GM18517 (cell line): Measurements from ENCODE around the gene TBC1D25.

Experiments
- ATAC-seq: cut with Tn5 transposase; IDR thresholded peaks from one replicate; pipeline ENCODE4 v1.9.1; 2021; ENCODE audit warnings: mild to moderate bottlenecking, moderate library complexity; ENCODE audit not compliant: unreplicated experiment

TBC1D25 gene, protein sequence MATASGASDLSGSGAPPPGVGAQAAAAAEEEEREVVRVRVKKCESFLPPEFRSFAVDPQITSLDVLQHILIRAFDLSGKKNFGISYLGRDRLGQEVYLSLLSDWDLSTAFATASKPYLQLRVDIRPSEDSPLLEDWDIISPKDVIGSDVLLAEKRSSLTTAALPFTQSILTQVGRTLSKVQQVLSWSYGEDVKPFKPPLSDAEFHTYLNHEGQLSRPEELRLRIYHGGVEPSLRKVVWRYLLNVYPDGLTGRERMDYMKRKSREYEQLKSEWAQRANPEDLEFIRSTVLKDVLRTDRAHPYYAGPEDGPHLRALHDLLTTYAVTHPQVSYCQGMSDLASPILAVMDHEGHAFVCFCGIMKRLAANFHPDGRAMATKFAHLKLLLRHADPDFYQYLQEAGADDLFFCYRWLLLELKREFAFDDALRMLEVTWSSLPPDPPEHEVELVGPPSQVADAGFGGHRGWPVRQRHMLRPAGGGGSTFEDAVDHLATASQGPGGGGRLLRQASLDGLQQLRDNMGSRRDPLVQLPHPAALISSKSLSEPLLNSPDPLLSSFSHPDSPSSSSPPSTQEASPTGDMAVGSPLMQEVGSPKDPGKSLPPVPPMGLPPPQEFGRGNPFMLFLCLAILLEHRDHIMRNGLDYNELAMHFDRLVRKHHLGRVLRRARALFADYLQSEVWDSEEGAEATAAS

DNA sequence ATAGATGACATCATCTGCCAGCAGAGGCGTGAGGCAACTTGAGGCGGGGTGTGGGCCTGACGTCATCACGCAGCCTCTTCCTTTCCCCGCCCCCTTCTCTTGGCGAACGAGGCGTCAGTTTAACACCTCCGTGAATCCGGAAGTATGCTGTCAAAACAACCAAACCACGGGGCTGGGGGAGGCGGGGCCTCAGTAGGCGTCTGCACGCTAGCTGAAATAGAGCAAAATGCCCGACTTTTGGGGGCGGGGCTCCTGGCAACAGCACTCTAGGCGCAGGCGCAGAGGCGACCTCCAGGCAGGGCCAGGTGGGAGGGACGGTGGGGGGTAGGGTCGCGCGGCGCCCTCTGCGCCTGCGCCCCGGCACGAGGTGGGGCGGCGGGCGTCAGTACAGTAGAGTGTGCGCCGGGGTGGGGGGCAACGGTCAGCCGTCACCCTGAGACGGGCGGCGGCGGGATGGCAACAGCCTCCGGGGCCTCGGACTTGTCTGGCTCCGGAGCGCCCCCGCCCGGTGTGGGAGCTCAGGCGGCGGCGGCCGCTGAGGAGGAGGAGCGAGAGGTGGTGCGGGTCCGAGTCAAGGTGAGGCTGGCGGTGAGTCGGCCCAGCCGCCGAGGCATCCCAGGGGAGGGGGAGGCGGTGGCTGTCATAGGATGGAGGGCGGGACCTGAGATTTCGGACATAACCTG lies at the start of gene TBC1D25:
TSS of gene TBC1D25 (plus strand) at position 370 of the 683 bp plus-strand sequence. CDS start at position 454, 84 bp downstream.
- peak; percentile 70 for ATAC-seq

GRCh38 chrX:48489892-48490291 lies 49.6 kb upstream of the TBC1D25 start:
- no peak for ATAC-seq

- no peak for ATAC-seq
Observed at GRCh38 chrX:48490661-48491060, 48.9 kb upstream of the TBC1D25 start.

DNA sequence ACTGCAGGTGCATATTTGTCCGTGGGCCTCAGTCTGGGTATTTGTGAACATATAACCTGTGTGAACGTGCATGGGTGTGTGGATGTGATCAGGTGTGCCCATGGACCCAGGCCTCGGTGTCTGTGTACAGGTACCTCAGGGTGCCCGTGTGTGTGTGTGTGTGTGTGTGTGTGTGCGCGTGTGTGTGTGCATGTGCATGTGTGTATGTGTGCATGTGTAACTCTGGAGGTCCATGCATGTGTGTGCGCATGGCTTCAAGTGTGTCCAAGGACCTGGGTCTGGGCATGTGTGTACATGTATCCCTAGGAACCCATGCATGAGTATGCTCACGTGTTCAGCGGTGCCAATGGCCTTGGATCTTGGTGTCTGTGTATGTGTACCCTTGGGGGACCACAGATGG lies 47.7 kb upstream of the TBC1D25 start:
- no peak for ATAC-seq

DNA sequence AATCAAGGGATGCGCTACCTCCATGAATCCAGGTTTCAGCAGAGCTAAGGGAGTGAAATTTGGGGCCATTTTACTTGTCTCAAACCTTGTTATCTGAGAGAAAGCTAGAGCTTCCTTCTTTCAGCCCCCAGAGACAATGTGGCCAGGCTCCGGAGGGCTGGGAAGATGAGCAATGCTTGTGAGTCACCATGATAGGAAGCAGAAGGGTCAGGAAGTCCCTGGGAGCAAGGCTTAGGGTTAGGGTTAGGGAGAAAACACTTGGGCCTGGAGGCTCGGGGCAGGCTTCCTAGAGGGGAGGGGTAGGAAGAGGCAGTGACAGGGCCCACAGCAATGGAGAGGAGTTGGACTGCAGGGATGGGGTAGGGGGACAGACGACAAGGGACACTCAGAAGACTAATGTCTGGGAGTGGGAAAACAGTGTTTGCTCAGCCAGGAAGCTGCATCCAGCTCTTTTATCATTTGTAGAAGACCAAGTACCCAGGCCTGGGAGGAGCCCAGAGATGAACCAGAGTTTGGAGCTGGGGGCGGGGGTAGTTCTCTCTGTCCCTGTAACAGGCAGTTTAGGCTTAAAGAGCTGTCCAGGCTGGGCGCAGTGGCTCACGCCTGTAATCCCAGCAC lies 47.1 kb upstream of the TBC1D25 start:
- ATAC-seq: no peak

GRCh38 chrX:48493890-48494364 lies 45.6 kb upstream of the TBC1D25 start:
- ATAC-seq: no peak

DNA sequence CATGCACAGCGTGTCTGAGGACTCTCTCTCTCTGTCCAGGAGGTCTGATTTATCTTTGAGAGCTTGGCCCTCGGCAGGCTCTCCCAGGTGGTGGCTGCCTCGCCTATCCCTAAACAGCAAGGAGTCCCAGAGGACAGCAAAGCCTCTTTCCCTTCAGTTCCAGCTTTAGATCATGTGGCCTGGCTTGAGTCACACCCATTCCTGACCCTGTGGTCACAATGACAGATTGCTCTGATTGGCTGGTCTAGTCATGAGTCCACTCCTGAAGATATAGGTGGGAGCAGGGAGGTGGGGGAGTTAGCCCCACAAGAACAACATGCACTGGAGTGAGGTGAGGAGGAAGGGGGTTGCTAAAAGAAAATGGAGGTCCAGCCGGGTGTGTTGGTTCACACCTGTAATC lies 42.9 kb upstream of the TBC1D25 start:
- ATAC-seq: no peak

- no peak for ATAC-seq
Observed at GRCh38 chrX:48497871-48498270, 41.6 kb upstream of the TBC1D25 start.

DNA sequence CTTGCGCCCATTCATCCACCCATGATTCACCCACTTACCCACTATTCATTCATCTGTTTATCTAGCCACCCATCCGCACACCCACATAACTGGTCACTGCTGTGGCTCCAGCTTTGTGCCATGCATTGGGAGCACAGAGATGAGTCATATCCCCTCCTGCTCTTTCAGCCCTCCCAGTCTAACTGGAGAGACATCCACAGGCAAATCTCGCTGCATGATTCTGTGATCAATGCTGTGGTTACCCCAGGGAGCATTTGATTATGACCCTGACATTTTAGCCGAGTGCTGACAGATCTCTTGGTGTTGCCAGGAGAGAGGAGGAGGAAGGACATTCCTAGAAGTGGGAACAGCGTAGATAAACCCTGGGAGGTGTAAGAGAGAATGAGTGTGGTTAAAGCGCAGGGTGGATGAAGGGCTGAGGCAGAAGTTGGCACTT lies 41.1 kb upstream of the TBC1D25 start:
- no peak for ATAC-seq

DNA sequence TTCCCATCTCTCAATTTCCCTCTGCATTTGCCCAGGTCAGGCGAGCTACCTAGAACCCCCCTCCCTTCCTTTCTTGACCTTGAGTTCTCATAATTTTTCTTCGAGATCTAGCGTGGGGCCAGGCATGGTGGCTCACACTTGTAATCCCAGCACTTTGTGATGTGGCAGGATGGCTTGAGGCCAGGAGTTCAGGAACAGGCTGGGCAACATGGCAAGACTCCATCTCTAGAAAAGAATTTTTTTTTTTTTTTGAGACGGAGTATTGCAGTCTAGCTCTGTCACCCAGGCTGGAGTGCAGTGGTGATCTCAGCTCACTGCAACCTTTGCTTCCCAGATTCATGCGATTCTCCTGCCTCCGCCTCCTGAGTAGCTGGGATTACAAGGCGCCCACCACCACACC lies 35.3 kb upstream of the TBC1D25 start:
- no peak for ATAC-seq

DNA sequence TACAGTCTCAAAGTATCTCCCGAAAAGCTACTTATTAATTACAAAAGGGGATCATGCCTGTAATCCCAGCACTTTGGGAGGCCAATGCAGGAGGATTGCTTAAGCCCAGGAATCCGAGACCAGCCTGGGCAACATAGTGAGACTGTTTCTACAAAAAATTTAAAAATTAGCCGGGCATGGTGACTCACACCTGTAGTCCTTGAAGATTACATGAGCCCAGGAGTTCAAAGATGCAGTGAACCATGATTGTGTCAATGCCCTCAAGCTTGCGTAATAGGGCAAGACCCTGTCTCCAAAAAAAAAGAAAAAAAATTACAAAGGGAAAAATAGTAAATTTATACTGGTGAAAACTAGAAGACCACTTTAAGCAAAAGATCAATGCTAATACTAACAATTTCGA lies 34.0 kb upstream of the TBC1D25 start:
- no peak for ATAC-seq

DNA sequence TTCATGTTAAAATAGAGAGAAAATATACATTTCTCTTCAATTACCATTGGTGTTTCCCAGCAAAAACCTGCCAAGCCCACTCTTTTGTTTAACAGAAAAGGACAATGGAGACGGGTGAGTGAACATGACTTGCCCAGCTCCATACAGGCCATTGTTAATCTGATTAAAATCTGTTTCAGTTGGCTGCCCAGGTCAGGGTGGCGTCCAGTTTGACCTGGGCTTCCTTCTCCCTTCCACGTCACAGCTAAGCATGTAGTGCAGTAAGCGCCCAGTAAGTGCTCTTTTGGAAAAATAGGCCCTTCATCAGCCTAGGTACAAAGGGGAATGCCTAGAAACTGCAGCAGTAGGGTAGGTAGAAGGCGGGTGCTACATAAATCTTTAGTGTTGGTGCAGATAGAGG lies 32.3 kb upstream of the TBC1D25 start:
- no peak for ATAC-seq

GRCh38 chrX:48508400-48509244 lies 30.9 kb upstream of the TBC1D25 start, which contains the start of gene PORCN:
PORCN (plus strand) TSS chrX:48508992; CDS start chrX:48509821, 829 bp downstream.
- ATAC-seq: no peak

GRCh38 chrX:48509245-48509590 lies 30.3 kb upstream of the TBC1D25 start:
- no peak for ATAC-seq

DNA sequence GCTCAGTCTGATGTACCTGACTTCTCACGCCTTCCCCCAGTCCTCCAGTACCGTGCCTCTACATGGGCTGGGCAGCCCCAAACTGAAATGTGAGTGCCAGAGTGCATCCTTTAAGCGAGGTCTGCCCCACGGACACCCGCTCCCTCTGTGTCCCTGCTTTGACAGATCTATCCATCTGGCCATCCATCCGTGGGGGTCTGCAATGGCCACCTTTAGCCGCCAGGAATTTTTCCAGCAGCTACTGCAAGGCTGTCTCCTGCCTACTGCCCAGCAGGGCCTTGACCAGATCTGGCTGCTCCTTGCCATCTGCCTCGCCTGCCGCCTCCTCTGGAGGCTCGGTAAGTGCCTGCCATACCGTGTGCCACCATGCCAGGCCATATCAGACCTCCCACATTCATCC lies 29.9 kb upstream of the TBC1D25 start:
- no peak for ATAC-seq

DNA sequence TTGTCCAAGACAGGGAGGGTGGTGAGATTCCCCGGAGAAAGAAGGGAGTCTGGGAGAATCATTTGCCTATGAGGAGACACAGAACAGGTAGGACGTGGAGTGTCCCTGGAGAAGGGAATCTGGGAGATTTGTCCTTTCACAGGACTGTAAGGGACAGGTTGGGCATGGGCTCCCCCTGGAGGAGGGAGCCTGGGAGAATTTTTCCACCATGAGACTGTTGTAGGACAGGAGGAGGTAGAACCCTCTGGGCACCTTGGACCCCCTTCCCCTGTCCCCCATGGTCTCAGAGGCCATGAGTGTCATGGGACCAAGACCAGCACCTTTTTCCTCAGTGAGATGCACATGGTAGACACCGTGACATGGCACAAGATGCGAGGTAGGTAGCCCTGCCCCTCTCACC lies 28.0 kb upstream of the TBC1D25 start:
- ATAC-seq: no peak

DNA sequence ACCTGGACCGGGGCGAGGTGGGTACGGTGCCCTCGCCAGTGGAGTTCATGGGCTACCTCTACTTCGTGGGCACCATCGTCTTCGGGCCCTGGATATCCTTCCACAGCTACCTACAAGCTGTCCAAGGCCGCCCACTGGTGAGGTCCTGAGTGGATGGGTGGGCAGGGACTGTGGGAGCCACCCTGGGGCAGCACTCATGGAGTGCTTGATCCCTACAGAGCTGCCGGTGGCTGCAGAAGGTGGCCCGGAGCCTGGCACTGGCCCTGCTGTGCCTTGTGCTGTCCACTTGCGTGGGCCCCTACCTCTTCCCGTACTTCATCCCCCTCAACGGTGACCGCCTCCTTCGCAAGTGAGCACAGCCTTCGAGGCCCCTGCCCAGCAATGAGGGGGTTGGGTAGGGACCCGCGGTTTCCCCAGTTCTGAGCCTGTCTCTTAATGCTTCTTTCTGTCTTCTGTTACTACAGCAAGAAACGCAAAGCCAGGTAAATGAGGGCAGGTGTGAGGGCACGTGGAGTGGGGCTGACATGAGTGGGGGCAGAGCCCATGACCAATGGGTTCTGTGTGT lies 27.1 kb upstream of the TBC1D25 start:
- ATAC-seq: no peak

DNA sequence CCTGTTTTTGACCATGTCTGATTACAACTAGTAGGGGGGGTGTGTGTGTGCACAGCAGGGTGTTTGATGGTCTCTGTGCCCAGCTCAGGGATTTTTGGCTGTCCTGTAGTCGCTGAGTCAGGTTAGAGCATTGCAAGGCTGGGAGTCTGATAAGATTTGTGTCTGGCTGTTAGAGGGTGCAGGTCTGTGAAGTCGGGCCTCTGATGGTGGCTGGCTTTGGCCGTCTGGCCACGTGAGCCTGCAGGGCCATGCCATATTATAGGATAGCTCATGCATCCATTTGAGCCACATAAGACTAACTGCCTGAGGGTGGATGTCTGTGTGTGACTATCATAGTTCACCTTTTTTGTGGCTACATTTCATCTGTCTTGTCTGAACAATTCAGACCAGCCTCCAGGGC lies 25.8 kb upstream of the TBC1D25 start:
- ATAC-seq: no peak

- no peak for ATAC-seq
Observed at GRCh38 chrX:48514126-48514806, 25.2 kb upstream of the TBC1D25 start.
